DND-41 (cell line): ENCODE data around the gene MAML3.

Source experiments
- EZH2 ChIP-seq: IDR thresholded peaks from 3 replicates; pipeline ENCODE4 v1.6.1; 2012; ENCODE audit warnings: borderline replicate concordance, low read depth, mild to moderate bottlenecking, moderate library complexity, low read length, inconsistent platforms; ENCODE audit not compliant: severe bottlenecking
- TF ChIP-seq, protein P1 (sequence below): IDR thresholded peaks from 2 replicates; pipeline ENCODE4 v1.5.1; 2012; ENCODE audit warnings: borderline replicate concordance, low read length, moderate library complexity, mild to moderate bottlenecking; ENCODE audit not compliant: poor library complexity, severe bottlenecking; ENCODE audit errors: extremely low read depth

DNA sequence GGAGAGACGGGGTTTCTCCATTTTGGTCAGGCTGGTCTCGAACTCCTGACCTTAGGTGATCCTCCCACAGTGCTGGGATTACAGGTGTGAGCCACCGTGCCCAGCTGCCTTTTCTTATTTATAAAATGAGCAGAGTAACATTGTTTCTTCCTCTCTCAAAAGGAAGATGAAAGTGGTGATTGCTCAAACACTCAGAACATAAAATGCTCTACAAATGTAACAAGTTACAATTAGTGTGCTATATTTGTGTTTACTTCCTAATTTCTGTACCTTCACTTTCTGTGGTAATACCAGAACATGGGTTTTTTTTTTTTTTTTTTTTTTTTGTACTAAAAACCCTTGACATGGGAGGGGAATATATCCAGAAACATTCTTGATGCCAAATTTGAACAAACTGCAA, 290.5 kb downstream of the MAML3 start:
- TF ChIP-seq, protein P1, sequence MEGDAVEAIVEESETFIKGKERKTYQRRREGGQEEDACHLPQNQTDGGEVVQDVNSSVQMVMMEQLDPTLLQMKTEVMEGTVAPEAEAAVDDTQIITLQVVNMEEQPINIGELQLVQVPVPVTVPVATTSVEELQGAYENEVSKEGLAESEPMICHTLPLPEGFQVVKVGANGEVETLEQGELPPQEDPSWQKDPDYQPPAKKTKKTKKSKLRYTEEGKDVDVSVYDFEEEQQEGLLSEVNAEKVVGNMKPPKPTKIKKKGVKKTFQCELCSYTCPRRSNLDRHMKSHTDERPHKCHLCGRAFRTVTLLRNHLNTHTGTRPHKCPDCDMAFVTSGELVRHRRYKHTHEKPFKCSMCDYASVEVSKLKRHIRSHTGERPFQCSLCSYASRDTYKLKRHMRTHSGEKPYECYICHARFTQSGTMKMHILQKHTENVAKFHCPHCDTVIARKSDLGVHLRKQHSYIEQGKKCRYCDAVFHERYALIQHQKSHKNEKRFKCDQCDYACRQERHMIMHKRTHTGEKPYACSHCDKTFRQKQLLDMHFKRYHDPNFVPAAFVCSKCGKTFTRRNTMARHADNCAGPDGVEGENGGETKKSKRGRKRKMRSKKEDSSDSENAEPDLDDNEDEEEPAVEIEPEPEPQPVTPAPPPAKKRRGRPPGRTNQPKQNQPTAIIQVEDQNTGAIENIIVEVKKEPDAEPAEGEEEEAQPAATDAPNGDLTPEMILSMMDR, result no peak
- TF ChIP-seq EZH2, result no peak
